Stimulated activated CD4-positive, alpha-beta T cell treated with anti-CD3 and anti-CD28 coated beads, Interleukin-1b, Interleukin-23, amount 100 ng/mL, for 1 hour (primary cell): ENCODE results near the gene HTR3D.
A peak's percentile ranks its signal among the peaks of the same experiment; 100 is the strongest.
"Not testable (repeated sequence)": the region's sequence is repeated elsewhere in the genome, so short reads cannot be mapped to it uniquely, and the experiment has no call there.

Experiments used
- DNase-seq, 2 donors: peaks; one replicate each; pipeline ENCODE4 v3.0.0-alpha.2; 2020; ENCODE audit warnings: low read depth in 2 of 2

HTR3D gene

GRCh38 chr3:184016169-184016570 is 15.4 kb upstream of the HTR3D start:
- DNase-seq: no peak

- peak in 1 of 2 donors; percentile 30 for DNase-seq
These were observed 14.5 kb upstream of the HTR3D start for GRCh38 chr3:184016811-184017671.

- peak; percentile 54 to 67 for DNase-seq
These were observed 13.7 kb upstream of the HTR3D start, which contains the start of gene ABCC5 for GRCh38 chr3:184017672-184018423. TSS of gene ABCC5 (minus strand) at chr3:184017884. CDS start at chr3:184014392, 3,492 bp downstream.

- DNase-seq: no peak
These were observed 13.0 kb upstream of the HTR3D start for GRCh38 chr3:184018424-184018973.

GRCh38 chr3:184022323-184022722 is 9.2 kb upstream of the HTR3D start:
- no peak for DNase-seq

GRCh38 chr3:184025256-184025655 is 6.3 kb upstream of the HTR3D start:
- not testable (repeated sequence) for DNase-seq

GRCh38 chr3:184028275-184028890 is 3.2 kb upstream of the HTR3D start:
- not testable (repeated sequence) for DNase-seq

GRCh38 chr3:184029443-184029842 is 2.1 kb upstream of the HTR3D start:
- no peak for DNase-seq

- no peak for DNase-seq
These were observed 1.0 kb upstream of the HTR3D start for GRCh38 chr3:184030536-184030935.

GRCh38 chr3:184037816-184038215 is 6.3 kb downstream of the HTR3D start:
- no peak for DNase-seq

GRCh38 chr3:184038307-184038706 is 6.8 kb downstream of the HTR3D start:
- DNase-seq: not testable (repeated sequence)

- no peak for DNase-seq
These were observed 7.9 kb downstream of the HTR3D start for GRCh38 chr3:184039414-184039813.

GRCh38 chr3:184040010-184040409 is 8.5 kb downstream of the HTR3D start:
- DNase-seq: no peak

GRCh38 chr3:184042617-184043016 is 11.1 kb downstream of the HTR3D start:
- no peak for DNase-seq

GRCh38 chr3:184045995-184046394 is 14.5 kb downstream of the HTR3D start:
- no peak for DNase-seq

- no peak for DNase-seq
These were observed 18.8 kb downstream of the HTR3D start for GRCh38 chr3:184050217-184050847.

- no peak for DNase-seq
These were observed 21.2 kb downstream of the HTR3D start, which contains the start of gene HTR3C for GRCh38 chr3:184052767-184053166. TSS of gene HTR3C (plus strand) at chr3:184053047. CDS start at chr3:184053081, 34 bp downstream.

- no peak for DNase-seq
These were observed 26.5 kb downstream of the HTR3D start for GRCh38 chr3:184058029-184058428.

- DNase-seq: no peak
These were observed 27.9 kb downstream of the HTR3D start for GRCh38 chr3:184059424-184059823.

GRCh38 chr3:184062637-184063036 is 31.1 kb downstream of the HTR3D start:
- DNase-seq: no peak

- DNase-seq: no peak
These were observed 34.7 kb downstream of the HTR3D start for GRCh38 chr3:184066211-184066610.
